ENCODE measurements around the gene JAK2. TPM values are rescaled to one million over a fixed set of nuclear protein-coding genes. Genes with fewer than 3 reads are reported as not detected.

JAK2 gene
- polyA plus RNA-seq, 2 of the 4 experiments (the other 2 are of a cell fraction), result 2.9 to 7.7 TPM

DNA sequence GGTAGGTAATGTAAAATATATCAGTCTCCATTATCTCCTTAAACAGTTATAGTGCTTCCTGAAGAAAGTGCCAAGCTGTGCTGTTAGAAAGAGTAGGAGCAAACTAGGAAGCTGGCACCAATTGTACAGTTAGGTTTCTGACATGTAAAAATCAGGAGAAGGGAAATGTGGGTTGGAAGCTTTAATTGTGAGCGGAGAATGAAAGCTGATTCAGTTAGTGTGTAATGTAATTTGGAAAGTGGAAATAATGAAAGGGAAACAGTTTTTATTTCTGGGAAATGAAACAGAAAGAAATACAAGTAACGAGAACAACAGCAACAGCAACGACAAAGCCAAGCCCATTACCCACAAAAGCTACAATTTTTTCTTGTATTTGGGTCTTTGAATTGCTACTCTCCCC lies 48.8 kb upstream of the JAK2 start:
- Histone ChIP-seq H3K4me1 (no peaks in the 10 kb centered on the region), H3K4me2 (no peak overlapping the region), H3K4me3 (no peak overlapping the region), H3K27ac (no peak overlapping the region), H3K9me3 (no peaks in the 10 kb centered on the region)
- POLR2A ChIA-PET, result no interaction called here
- ATAC-seq (no peak), DNase-seq (ENCODE audit: low read depth in 1 of 2, low spot score in 1 of 2) (no peak), FAIRE-seq (no peak)
- CTCF ChIA-PET, result no interaction called here
- WGBS (ENCODE audit: missing lambda C conversion rate), result 93% methylated on average over 3 of the region's 3 CpGs
- TF ChIP-seq NPAS2 (CRISPR knock-in tag; IDR thresholded peaks at IDR 0.05; ENCODE audit: borderline replicate concordance) (no peak), MAX (IDR thresholded peaks at IDR 0.05) (no peak), FOSB (CRISPR knock-in tag; IDR thresholded peaks at IDR 0.05) (no peak), PBX3 (IDR thresholded peaks at IDR 0.05) (no peak), RAD21 (conservative IDR thresholded peaks at IDR 0.05 in 1 of 2, IDR thresholded peaks at IDR 0.05 in 1 of 2) (no peak), NR3C1 (IDR thresholded peaks at IDR 0.05) (no peak), HOXA7 (CRISPR knock-in tag; IDR thresholded peaks at IDR 0.05) (no peak)

GRCh38 chr9:4936823-4937222 lies 48.2 kb upstream of the JAK2 start:
- ChIA-PET POLR2A (no interaction called here), CTCF (no interaction called here)
- 56% methylated on average over 1 of the region's 1 CpG for WGBS (ENCODE audit: missing lambda C conversion rate)
- Histone ChIP-seq H3K4me3 (no peak overlapping the region), H3K4me1 (no peaks in the 10 kb centered on the region), H3K4me2 (no peak overlapping the region), H3K9me3 (no peaks in the 10 kb centered on the region), H3K27ac (no peak overlapping the region)
- ATAC-seq, result no peak
- TF ChIP-seq EP300 (IDR thresholded peaks at IDR 0.05) (no peak), RARB (CRISPR knock-in tag; IDR thresholded peaks at IDR 0.05) (no peak), ZC3H11A (IDR thresholded peaks at IDR 0.05) (no peak), E2F6 (IDR thresholded peaks at IDR 0.05; ENCODE audit: borderline replicate concordance, low read depth) (no peak), HMGXB4 (CRISPR knock-in tag; IDR thresholded peaks at IDR 0.05; ENCODE audit: borderline replicate concordance) (no peak), NR3C1 (IDR thresholded peaks at IDR 0.05) (no peak), CBX8 (IDR thresholded peaks at IDR 0.05) (no peak), RCOR1 (IDR thresholded peaks at IDR 0.05; ENCODE audit: low read depth, low read length) (no peak), EHMT2 (IDR thresholded peaks at IDR 0.05; ENCODE audit: low read depth) (no peak), HOXA7 (CRISPR knock-in tag; IDR thresholded peaks at IDR 0.05) (no peak), FOXS1 (CRISPR knock-in tag; IDR thresholded peaks at IDR 0.05) (no peak), TP53 (CRISPR knock-in tag; IDR thresholded peaks at IDR 0.05) (no peak), MYC (IDR thresholded peaks at IDR 0.05; ENCODE audit: borderline replicate concordance, low read length) (no peak), ATOH8 (CRISPR knock-in tag; IDR thresholded peaks at IDR 0.05; ENCODE audit: low read depth) (no peak), GATA3 (IDR thresholded peaks at IDR 0.05; ENCODE audit: borderline replicate concordance) (no peak)
- TF ChIP-seq, protein P1, sequence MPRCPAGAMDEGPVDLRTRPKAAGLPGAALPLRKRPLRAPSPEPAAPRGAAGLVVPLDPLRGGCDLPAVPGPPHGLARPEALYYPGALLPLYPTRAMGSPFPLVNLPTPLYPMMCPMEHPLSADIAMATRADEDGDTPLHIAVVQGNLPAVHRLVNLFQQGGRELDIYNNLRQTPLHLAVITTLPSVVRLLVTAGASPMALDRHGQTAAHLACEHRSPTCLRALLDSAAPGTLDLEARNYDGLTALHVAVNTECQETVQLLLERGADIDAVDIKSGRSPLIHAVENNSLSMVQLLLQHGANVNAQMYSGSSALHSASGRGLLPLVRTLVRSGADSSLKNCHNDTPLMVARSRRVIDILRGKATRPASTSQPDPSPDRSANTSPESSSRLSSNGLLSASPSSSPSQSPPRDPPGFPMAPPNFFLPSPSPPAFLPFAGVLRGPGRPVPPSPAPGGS (IDR thresholded peaks at IDR 0.05), result no peak
- TF ChIP-seq, protein P2, sequence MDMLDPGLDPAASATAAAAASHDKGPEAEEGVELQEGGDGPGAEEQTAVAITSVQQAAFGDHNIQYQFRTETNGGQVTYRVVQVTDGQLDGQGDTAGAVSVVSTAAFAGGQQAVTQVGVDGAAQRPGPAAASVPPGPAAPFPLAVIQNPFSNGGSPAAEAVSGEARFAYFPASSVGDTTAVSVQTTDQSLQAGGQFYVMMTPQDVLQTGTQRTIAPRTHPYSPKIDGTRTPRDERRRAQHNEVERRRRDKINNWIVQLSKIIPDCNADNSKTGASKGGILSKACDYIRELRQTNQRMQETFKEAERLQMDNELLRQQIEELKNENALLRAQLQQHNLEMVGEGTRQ (IDR thresholded peaks at IDR 0.05), result no peak
- DNase-seq (ENCODE audit: low read depth in 1 of 2, low spot score in 1 of 2), result no peak
- FAIRE-seq, result no peak

Measured in A549 (cell line).